Stimulated activated CD8-positive, alpha-beta memory T cell treated with anti-CD3 and anti-CD28 coated beads, Interleukin-4, amount 100 ng/mL, for 24 hours (primary cell): Measurements from ENCODE around the gene IL31RA.

Source experiments
- DNase-seq: peaks from one replicate; pipeline ENCODE4 v3.0.0-alpha.2; 2020; ENCODE audit warnings: low read depth

Gene IL31RA

DNA sequence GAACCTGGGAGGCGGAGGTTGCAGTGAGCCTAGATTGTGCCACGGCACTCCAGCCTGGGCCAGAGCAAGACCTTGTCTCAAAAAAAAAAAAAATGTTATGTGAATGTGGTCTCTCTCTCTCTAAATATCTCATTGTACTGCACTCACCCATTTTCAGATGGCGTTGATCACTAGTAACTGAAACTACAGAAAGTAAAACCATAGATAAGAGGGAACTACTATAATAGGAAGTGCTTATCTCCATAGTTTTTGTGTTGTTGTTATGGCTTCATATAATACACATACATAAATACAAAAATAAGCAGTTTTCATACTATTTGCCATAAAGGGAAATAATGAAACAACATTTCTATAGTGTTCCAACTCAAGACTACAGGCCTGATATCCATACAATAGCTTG is 9.1 kb downstream of the IL31RA start:
- DNase-seq = no peak

DNA sequence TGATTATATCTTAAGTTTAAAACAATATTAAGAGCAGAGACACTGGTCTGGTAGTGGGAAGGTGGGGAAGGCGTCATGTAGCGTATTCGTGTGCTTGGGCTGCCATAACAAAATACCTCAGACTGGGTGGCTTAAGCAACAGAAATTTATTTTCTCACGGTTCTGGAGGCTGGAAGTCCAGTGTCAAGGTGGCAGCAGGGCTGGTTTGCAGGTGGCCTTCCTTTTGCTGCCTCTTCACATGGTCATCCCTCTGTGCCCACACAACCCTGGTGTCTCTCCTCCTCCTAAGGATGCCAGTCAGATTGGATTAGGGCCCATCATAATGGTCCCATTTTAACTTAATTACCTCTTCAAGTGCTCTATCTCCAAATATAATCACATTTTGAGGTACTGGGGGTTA is 9.6 kb downstream of the IL31RA start:
- DNase-seq = no peak

DNA sequence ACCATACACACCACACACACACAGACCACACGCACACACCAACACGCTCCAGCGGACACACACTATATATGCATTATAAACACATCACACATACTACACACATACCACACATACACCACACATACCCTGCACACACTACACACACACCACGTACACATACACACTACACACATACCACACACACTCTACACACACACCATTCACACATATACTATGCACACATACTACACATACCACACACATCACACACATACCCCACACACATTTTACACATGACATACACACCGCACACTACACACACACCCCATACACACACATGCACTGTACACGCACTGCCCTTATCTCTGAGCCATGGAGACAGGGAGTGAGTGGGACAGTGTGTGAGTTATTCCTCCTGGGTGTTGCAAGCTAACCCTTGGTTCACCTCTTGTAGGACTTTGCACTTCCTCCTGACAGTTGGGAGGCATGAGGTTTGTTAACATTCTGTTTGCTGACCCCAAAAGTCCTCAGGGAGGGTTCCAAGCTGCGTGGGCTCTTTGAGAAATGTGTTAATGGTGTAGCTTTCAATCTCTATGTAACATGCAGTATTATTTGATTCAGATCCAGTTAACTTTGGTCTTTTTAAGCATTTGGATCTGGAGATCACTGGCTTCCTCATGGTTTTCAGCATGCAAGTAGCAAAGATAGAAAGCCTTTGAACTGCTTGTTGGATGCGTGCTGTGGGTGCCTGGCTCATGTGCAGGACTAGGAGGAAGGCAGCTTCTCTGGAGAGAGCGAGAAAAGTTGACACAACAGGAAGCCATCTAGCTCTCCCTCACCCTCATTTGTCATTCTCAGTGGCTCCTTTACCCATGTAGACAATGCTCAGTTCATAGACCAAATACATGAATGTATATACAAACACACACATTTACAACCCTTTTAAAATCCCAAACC is 13.7 kb downstream of the IL31RA start:
- no peak for DNase-seq

GRCh38 chr5:55865831-55866230 is 14.7 kb downstream of the IL31RA start:
- DNase-seq = no peak

DNA sequence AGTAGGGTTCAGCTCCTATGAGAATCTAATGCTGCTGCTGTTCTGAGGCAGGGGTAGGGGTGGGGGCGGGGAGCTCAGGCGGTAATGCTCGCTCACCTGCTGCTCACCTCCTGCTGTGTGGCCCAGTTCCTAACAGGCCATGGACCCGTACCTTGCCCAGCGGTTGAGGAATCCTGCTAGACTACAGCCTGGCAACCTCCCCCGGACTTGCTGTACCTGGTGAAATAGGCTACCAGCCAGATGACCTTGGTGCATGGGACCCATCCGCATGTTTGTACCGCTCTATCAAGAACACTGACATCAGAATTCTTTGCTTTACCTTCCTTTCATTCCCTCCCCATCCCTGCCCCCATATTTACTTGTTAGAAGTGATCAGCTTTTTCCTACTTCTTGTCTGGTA is 15.3 kb downstream of the IL31RA start:
- no peak for DNase-seq

DNA sequence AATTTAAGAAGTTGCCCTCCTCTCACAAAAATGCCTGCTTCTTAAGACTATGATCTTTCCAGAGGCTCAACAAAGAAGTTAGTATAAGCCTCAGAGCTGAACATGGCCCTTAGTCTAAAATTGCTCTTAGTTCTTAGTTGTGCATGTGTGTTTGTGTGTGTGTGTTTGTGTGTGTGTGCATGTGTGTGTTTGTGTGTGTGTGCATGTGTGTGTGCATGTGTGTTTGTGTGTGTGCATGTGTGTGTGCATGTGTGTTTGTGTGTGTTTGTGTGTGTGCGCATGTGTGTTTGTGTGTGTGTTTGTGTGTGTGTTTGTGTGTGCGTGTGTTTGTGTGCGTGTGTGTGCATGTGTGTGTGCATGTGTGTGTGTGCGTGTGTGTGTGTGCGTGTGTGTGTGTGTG is 15.8 kb downstream of the IL31RA start:
- DNase-seq = no peak

GRCh38 chr5:55868846-55869245 is 17.7 kb downstream of the IL31RA start:
- DNase-seq = peak; percentile 4

DNA sequence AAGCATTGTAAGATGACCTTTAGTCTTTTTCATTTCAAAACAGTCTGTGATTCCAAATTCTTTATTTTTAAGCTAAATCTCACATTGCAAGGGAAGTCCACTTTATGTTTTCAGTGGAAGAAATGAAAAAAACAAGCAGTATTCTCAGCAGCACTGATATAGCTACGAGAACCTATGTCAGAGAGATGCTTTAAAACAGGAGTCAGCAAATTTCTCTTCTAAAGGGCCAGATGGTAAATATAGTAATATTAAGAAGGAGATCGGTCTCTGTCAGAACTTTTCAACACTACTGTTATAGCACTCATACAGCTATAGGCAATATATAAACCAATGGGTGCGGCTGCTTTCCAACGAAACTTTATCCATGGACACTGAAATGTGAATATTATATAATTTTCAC is 18.7 kb downstream of the IL31RA start:
- DNase-seq = no peak

DNA sequence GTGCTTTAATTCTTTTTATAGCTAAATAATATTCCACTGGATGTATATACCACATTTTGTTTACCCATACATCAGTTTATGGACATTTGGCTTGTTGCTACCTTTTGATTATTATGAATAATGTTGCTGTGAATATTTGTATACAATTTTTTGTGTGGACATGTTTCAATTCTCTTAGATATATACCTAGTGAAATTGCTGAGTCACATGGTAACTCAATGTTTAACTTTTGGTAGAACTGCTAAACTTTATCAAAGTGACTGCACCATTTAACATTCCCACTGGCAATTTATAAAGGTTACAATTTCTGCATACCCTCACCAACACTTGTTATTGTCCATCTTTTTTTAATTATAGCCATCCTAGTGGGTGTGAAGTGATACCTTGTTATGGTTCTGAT is 22.1 kb downstream of the IL31RA start:
- DNase-seq = no peak

DNA sequence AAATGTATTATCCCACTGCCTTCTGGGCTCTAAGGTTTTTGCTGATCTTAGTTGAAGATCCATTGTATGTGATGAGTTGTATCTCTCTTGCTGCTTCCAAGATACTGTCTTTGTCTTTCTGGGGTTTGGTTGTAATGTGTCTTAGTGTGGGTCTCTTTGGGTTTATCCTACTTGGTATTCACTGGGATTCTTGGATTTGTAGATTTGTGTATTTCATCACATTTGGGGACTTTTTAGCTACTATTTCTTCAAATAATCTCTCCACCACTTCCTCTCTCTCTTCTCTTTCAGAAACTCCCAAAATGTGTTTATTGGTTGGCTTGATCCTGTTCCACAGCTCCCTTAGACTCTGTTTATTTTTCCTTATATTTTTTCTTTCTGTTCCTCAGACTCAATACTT is 26.5 kb downstream of the IL31RA start:
- no peak for DNase-seq

- DNase-seq = no peak
Measured at GRCh38 chr5:55880453-55880852, 29.3 kb downstream of the IL31RA start.

DNA sequence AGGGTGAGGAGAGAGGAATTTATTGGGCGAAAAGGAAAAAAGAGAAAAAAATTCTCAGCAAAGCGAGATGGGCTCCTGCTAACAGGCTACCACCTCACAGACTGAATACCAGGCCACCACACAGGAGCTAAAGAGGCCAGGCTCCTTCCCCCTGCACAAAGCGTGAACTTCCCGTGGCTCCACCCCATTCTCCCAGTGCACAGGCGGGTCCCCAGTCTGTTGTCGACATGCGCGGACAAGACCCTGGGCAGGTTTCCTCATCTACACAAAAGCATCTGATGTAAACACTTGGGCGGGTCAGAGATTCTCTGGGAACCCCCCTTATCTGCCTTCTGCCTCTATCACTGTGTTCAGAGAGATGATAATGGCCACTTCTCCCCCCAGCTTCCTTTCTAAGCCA is 34.2 kb downstream of the IL31RA start:
- no peak for DNase-seq

DNA sequence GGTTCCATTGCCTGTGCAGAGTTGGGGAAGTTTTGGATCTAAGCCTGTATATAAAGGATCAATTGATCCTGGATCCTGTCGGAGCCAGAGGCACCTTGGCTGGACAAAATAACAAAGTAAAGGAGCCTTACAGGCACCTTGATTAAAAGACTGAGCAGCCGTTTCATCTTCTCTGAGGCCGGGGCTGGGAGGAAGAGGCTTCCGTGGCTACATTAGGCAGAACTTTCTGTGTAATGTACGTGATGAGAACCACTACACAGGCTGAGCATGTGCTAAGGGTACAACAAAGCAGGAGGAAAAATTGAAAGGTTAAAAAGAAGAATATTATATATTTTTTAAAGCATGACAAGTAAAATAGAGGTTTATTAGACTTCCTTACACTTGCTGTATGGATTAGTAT is 37.0 kb downstream of the IL31RA start:
- no peak for DNase-seq

- DNase-seq = no peak
Measured at GRCh38 chr5:55892479-55892878, 41.3 kb downstream of the IL31RA start.

DNA sequence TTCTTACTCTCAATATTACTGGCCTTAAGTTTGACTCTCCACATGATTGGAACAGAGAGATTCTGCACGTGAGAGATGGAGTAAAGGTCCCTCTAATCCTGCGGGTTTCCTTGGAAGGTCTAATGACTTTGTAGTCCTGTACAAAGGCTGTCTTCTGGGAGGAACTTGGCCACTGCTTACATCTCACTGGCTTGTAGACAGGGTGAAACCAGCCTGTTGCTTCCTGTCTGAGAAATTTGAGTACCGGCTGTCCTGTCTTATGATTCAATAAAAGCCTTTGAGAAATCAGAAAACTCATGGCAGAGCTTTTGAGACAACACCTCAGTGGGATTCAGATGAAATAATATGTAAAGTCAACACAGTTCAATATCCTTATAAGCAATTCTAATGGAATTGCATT is 43.0 kb downstream of the IL31RA start:
- DNase-seq = no peak

DNA sequence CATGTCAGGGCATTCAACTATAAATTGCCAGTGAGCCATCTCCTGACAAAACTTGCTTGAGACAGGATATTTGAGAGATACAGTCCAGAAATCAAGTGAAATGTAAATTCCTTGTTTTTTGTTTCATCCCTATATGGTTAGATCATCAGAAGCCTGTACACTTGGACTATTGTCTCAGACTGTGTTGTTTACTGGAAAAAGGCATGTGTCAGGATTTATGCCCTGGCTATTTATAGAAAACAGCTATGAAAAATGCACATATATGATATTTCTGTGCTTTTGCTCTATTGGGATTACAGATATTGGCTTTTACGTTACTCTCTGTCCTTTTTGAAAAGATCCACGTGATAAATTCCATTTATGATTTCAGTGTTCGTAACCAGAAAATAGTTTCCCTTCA is 44.2 kb downstream of the IL31RA start:
- DNase-seq = no peak

DNA sequence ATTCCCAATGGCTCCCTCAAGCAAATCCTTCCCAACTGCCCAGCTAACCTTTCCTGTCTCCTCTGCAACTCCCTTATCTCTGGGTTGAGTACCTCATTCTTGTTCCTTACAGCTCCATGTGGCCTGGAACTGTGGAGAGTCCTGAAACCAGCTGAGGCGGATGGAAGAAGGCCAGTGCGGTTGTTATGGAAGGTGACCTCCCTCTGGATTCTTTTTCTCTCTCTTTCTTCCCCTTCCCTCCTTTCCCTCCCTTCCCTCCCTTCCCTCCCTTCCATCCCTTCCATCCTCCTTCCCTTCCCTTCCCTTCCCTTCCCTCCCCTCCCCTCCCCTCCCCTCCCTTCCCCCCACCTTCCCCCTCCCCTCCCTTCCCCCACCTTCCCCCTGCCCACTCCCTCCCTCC is 45.1 kb downstream of the IL31RA start:
- DNase-seq = no peak

DNA sequence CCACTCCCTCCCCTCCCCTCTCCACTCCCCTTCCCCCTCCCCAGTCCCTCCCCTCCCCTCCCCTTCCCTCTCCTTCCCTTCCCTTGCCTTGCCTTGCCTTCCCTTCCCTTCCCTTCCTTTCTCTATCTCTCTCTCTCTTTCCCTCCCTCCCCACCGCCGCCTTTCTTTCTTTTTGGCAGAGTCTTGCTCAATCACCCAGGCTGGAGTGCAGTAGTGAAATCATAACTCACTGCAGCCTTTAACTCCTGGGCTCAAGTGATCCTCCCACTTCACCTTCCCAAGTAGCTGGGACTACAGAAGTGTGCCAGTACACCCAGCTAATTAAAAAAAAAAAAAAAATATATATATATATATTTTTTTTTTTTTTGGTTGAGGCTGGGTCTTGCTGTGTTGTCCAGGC is 45.5 kb downstream of the IL31RA start:
- DNase-seq = no peak

- DNase-seq = no peak
Measured at GRCh38 chr5:55897206-55897894, 46.2 kb downstream of the IL31RA start.

DNA sequence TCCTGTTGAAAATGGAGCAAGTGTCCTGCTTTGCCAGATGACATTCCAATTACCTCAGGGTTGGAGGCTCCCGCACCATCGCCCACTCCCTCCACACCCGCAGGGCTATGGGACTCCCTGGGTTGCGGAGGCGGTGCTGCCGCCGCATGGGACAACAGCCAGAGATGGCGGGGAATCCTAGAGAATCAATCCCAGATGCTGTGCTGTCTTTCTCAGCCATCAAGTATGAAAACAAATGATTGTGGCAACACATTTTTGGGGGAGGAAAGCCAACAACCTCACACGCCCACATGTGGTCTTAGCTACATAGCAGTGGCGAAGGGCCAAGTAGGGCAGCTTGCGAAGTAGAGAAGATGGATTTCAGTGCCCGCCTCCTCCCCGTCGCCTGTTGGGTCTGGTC is 46.7 kb downstream of the IL31RA start:
- DNase-seq = peak; percentile 14

DNA sequence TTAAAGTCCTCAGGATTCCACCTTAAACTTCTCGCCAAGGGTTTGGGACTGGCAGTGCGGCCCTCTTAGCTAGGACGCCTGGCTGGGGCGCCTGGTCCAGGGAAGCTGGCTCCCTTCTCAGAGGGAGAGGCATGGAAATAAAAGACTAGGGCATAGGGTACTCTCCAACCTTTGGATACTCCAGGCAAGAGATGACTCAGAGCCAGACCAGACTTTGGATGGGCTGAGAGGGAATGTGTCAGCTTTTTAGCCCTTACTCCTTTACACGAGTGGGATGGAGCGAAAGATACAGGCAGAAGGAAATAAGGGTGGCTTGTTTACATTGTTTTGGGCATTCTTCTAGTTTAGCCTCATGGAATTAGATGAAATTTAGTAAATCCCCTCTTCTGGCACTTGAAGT is 48.2 kb downstream of the IL31RA start:
- no peak for DNase-seq

GRCh38 chr5:55900068-55900467 is 48.9 kb downstream of the IL31RA start:
- no peak for DNase-seq

DNA sequence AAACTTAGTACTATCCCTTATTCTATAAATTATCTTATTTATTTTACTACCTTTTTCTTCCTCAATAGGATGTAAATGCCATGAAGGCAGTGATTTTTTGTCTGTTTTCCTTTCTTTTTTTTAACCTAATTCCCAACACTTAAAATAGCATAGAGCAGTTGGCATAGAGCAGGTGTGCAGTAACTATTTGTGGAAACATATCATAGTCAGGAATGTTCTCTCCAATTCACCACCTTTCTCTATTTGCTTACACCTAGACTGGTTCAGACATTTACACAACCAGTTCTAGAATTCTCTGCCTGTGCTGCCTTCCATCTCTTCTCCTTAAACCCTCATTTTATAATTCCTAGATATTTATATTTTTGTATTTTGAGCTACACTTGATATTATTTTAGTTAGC is 49.6 kb downstream of the IL31RA start:
- no peak for DNase-seq

DNA sequence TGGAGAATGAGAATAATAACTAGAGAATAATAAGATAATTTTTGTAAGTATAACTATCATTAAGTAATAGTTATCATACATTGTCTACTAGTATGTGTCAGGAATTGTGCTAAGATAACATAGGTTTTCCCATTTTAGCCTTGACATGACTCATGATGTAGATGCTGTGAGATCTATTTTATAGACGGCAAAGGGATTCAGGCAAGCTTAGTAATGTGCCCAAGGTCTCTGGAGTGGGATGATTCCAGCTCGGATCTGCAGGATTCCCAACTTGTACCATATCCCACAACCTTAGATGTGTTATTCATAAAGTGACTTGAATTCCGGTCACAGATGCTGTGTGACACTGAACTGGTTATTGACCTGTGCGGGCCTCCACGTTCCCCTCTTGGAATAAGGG is 51.5 kb downstream of the IL31RA start:
- DNase-seq = no peak
